Right atrium auricular region (tissue), 2 donors: ENCODE measurements around the gene DNAAF5. TPM values are rescaled to one million over a fixed set of nuclear protein-coding genes. Genes with fewer than 3 reads are reported as not detected.

Experiments
- DNase-seq: peaks from one replicate; pipeline ENCODE4 v3.0.0-alpha.2; 2019; ENCODE audit warnings: low spot score
- H3K27ac ChIP-seq, 2 donors: fragments of 200-600 bp; sonication (generic); 1 replicate in 1 of 2; 2 replicates in 1 of 2; pipeline ENCODE4 v1.5.1; 2016 to 2019
- H3K27me3 ChIP-seq, 2 donors: fragments of 200-600 bp; sonication (generic); one replicate each; pipeline versions ENCODE4 v1.5.1 to v1.6.0; 2017 to 2019
- H3K36me3 ChIP-seq: fragments of 200-600 bp; sonication (generic); one replicate; pipeline ENCODE4 v1.5.1; 2016
- H3K4me1 ChIP-seq, 2 donors: fragments of 200-600 bp; sonication (generic); one replicate each; pipeline versions ENCODE4 v1.5.1 to v1.6.0; 2017 to 2019
- H3K4me3 ChIP-seq, 2 donors: fragments of 200-600 bp; sonication (generic); 1 replicate in 1 of 2; 2 replicates in 1 of 2; pipeline ENCODE4 v1.5.1; 2017 to 2019; ENCODE audit warnings: mild to moderate bottlenecking in 1 of 2, moderate library complexity in 1 of 2
- H3K9me3 ChIP-seq, 2 donors: fragments of 200-600 bp; sonication (generic); one replicate each; pipeline ENCODE4 v1.5.1; 2019
- total RNA-seq, 2 donors: library from RNA; depleted of rRNA; stranded (reverse); fragments of >200 nt; gene quantifications; one replicate each; pipeline ENCODE4 v1.1.0, GENCODE V29; 2016
- TF ChIP-seq, protein P1 (sequence below), 2 donors: fragments of 200-600 bp; sonication (generic); IDR thresholded peaks; one replicate each; pipeline ENCODE4 v1.5.1; 2019; ENCODE audit warnings: antibody characterized with exemption in 2 of 2

DNAAF5 gene
- total RNA-seq, 2 donors from 2014 or later, result 19.0 to 35.5 TPM

DNA sequence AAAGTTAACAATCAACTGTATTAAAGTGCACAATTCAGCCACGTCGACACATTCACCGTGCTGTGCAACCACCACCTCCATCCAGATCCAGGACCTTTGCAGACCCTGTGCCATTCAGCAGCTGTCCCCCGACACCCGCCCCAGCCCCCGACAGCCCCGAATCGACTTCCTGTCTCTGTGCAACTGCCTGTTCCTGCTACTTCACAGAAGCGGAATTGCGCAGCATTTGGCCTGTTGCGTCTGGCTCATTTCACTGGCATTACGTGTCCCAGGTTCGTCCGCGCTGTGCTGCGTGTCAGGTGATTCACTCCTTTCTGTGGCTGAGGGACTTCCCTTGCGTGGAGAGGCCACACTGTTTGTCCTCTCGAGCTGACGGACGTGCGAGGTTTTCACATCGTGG, 33.2 kb upstream of the DNAAF5 start:
- DNase-seq, result no peak
- Histone ChIP-seq H3K27ac (no peak overlapping the region), H3K4me1 (peaks cover 0 to 9% of the 10 kb centered on the region in 2 donors)

DNA sequence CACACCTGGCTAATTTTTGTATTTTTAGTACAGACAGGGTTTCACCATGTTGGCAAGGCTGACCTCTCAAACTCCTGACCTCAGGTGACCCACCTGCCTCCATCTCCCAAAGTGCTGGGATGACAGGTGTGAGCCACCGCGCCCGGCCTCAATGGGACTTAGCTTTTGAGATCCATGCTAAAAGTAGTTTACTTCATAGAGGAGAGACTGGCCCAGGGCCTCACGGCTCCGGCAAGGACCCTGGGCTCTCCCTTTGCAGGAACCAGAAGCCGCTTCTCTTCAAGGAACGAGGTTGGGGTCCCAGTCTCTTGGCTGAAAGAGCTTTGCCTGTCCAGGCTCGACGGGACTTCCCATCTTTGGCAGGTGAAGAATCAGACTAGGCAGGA, 30.1 kb upstream of the DNAAF5 start:
- Histone ChIP-seq H3K9me3 (no peaks in the 10 kb centered on the region), H3K4me3 (no peak overlapping the region), H3K4me1 (peaks cover 0 to 21% of the 10 kb centered on the region in 2 donors), H3K27ac (no peak overlapping the region), H3K36me3 (no peaks in the 10 kb centered on the region), H3K27me3 (no peaks in the 10 kb centered on the region)
- TF ChIP-seq, protein P1, sequence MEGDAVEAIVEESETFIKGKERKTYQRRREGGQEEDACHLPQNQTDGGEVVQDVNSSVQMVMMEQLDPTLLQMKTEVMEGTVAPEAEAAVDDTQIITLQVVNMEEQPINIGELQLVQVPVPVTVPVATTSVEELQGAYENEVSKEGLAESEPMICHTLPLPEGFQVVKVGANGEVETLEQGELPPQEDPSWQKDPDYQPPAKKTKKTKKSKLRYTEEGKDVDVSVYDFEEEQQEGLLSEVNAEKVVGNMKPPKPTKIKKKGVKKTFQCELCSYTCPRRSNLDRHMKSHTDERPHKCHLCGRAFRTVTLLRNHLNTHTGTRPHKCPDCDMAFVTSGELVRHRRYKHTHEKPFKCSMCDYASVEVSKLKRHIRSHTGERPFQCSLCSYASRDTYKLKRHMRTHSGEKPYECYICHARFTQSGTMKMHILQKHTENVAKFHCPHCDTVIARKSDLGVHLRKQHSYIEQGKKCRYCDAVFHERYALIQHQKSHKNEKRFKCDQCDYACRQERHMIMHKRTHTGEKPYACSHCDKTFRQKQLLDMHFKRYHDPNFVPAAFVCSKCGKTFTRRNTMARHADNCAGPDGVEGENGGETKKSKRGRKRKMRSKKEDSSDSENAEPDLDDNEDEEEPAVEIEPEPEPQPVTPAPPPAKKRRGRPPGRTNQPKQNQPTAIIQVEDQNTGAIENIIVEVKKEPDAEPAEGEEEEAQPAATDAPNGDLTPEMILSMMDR (IDR thresholded peaks at IDR 0.05), result no peak
- DNase-seq, result no peak

More for the DNA sequence above, 33.2 kb upstream of the DNAAF5 start:
- Histone ChIP-seq H3K27me3 (no peaks in the 10 kb centered on the region), H3K9me3 (peaks cover 0 to 12% of the 10 kb centered on the region in 2 donors), H3K36me3 (no peaks in the 10 kb centered on the region), H3K4me3 (no peak overlapping the region)
- TF ChIP-seq, protein P1 (IDR thresholded peaks at IDR 0.05), result no peak

DNA sequence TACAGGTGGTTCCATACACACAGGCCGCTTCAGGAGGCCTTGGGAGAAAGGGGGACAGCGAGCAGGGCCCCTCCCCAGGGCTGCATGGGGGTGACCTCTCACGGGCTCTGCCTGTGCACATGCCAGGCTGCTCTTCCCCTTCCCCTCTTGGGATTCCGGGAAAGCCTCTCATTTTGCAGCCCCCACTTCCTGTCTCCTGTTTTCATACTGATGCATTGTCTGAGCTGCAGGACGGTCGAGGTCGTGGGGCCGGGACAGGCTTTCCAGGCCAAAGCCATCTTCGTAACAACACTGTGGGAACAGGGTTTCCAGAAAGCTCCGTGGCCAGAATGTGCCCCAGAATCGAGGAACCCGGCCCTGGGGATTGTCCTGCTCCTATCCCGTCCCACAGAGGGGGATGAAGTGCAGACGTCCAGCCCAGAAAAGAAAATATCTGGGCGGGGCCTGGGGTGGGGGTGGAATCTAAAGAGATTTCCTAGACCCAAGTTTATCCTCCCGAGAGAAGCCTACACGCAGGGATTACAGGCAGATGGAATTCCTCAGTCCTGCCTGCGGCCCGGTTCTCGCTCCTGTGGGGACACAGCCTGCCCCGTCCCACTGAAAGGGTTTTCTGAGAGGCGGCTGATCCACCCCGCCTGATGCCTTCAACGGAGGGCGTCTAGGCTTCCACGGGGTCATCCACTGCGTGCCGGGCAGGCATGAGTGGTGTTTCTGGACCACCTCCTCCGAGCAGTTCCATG, 29.5 kb upstream of the DNAAF5 start:
- Histone ChIP-seq H3K9me3 (no peaks in the 10 kb centered on the region), H3K36me3 (no peaks in the 10 kb centered on the region), H3K4me1 (peaks cover 0 to 21% of the 10 kb centered on the region in 2 donors), H3K27ac (no peak overlapping the region), H3K4me3 (no peak overlapping the region), H3K27me3 (no peaks in the 10 kb centered on the region)
- TF ChIP-seq, protein P1 (IDR thresholded peaks at IDR 0.05), result no peak
- DNase-seq, result no peak

DNA sequence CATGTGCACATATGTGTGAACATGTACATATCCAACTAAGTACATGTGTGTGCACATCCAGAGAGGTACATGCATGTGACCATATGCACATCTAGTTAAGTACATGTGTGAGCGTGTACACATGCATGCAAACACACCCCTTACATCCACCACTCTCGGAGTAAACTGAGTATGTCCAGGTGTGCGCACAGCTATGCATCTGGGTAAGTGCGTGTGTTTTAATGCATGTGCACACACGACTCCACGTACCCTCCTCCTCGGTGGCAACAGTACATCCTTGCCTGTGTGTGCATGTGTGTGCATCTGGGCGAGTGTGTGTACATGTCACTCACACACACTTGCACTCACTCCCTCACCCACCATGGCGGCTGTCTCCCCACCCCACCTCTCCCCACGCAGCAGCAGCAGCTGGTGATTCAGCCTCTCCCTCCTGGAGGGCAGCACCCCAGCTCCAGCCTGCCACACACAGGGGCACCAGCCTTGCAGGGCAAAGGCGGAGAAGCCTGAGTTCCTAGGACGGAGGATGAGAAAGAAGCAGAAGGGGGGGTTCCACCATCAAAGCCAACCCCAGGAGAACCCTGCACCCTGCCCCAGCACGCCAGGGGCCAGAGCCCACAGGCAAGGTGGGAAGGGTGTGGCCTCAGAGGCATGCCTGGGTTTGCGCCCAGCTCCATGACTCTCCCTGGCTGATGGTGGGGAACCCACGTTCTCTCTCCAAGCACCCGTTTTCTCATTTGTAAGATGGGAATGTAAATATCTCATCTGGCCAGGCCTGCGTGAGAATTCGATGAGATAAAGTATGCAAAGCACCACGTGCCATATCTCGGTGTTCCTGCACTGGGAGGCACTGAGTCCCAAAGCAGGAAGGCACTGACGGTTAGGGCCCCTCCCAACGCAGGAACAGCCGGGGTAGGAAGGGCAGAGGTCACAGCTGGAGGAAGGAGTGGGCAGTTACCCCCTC, 27.7 kb upstream of the DNAAF5 start:
- H3K4me1 ChIP-seq, result peaks cover 0 to 21% of the 10 kb centered on the region in 2 donors
- H3K27ac ChIP-seq, result no peak overlapping the region
- no peak overlapping the region for H3K4me3 ChIP-seq
- H3K9me3 ChIP-seq, result peaks cover 3 to 11% of the 10 kb centered on the region in 2 donors
- no peak for DNase-seq
- no peaks in the 10 kb centered on the region for H3K36me3 ChIP-seq
- H3K27me3 ChIP-seq, result no peaks in the 10 kb centered on the region
- TF ChIP-seq, protein P1 (IDR thresholded peaks at IDR 0.05), result no peak

DNA sequence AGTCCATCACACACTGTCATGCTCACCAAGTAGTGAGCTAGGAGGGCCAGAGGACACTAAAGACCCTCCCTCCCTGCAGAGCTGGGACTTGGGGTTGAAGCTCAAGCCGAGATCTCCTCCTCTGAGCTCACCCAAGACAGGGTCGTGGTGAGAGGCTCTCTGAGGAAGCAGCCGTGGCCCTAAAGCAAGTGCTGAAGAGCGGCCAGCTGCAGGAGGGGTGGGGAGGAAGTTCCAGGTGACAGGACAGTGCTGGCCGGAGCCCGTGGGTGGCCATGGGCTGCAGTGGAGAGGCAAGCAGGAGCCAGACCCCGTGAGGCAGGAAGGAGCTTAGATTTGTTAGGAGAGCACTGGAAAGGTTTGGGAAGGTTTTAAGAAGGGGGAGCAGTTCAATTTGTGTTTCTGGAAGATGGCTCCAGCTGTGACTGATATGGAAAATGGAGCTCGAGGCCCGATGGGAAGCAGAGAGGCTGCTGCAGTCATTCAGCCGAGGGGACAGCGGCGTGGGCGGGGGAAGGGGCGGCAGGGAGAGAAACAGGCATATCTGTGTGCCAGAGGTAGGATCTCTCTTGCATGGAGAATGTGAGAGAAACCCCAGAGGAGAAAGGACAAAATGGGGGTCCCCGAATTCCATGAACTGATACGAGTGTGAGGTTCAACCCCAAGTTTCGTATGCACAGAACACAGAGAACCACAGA, 26.9 kb upstream of the DNAAF5 start:
- Histone ChIP-seq H3K27ac (no peak overlapping the region), H3K36me3 (no peaks in the 10 kb centered on the region), H3K4me3 (no peak overlapping the region), H3K9me3 (peaks cover 3 to 11% of the 10 kb centered on the region in 2 donors), H3K4me1 (peaks cover 0 to 21% of the 10 kb centered on the region in 2 donors), H3K27me3 (no peaks in the 10 kb centered on the region)
- TF ChIP-seq, protein P1 (IDR thresholded peaks at IDR 0.05), result no peak
- DNase-seq, result no peak
